NCI-H774 (cell line): ENCODE data around the gene SPTBN2.
A peak's percentile ranks its signal among the peaks of the same experiment; 100 is the strongest.

Source experiments
- DNase-seq: peaks from one replicate; lab custom pipeline; 2025; lab: John Stamatoyannopoulos, UW

Gene SPTBN2

GRCh38 chr11:66723693-66724092 lies 5.3 kb downstream of the SPTBN2 start:
- no peak for DNase-seq

- no peak for DNase-seq
These were observed 6.0 kb downstream of the SPTBN2 start for GRCh38 chr11:66722745-66723651.

GRCh38 chr11:66721939-66722338 lies 7.1 kb downstream of the SPTBN2 start:
- no peak for DNase-seq

- no peak for DNase-seq
These were observed 8.0 kb downstream of the SPTBN2 start for GRCh38 chr11:66720899-66721470.

GRCh38 chr11:66720223-66720898 lies 8.7 kb downstream of the SPTBN2 start:
- peak; percentile 93 for DNase-seq

- DNase-seq: no peak
These were observed 9.7 kb downstream of the SPTBN2 start for GRCh38 chr11:66719111-66719872.

GRCh38 chr11:66718320-66718971 lies 10.6 kb downstream of the SPTBN2 start:
- peak; percentile 19 for DNase-seq

GRCh38 chr11:66717925-66718319 lies 11.1 kb downstream of the SPTBN2 start:
- no peak for DNase-seq

- DNase-seq: no peak
These were observed 12.0 kb downstream of the SPTBN2 start for GRCh38 chr11:66716996-66717395.

GRCh38 chr11:66715346-66716085 lies 13.5 kb downstream of the SPTBN2 start:
- no peak for DNase-seq

- no peak for DNase-seq
These were observed 15.1 kb downstream of the SPTBN2 start for GRCh38 chr11:66713746-66714480.

GRCh38 chr11:66710384-66710930 lies 18.6 kb downstream of the SPTBN2 start:
- DNase-seq: no peak

- no peak for DNase-seq
These were observed 20.3 kb downstream of the SPTBN2 start for GRCh38 chr11:66708701-66709100.

- DNase-seq: no peak
These were observed 20.9 kb downstream of the SPTBN2 start for GRCh38 chr11:66708094-66708493.

GRCh38 chr11:66707486-66707885 lies 21.5 kb downstream of the SPTBN2 start:
- DNase-seq: no peak

- DNase-seq: no peak
These were observed 22.0 kb downstream of the SPTBN2 start for GRCh38 chr11:66706989-66707388.

GRCh38 chr11:66705587-66706335 lies 23.3 kb downstream of the SPTBN2 start:
- DNase-seq: no peak

GRCh38 chr11:66704659-66705360 lies 24.2 kb downstream of the SPTBN2 start:
- DNase-seq: no peak
